Measurements from ENCODE around the gene TMOD1. TPM values are rescaled to one million over a fixed set of nuclear protein-coding genes. Genes with fewer than 3 reads are reported as not detected.

TMOD1 gene
- total and polyA plus RNA-seq, 10 of the 15 experiments (the other 5 are each of a cell fraction or from before 2014, with no cell fraction given): 4.0 to 44.1 (median 15.4) TPM

GRCh38 chr9:97594381-97594921 is 93.0 kb downstream of the TMOD1 start (continued):
- TF ChIP-seq HDGF (IDR thresholded peaks at IDR 0.05) (no peak), FOS (IDR thresholded peaks at IDR 0.05; ENCODE audit: borderline replicate concordance, extremely low read depth, insufficient read length) (no peak), EGR1 (IDR thresholded peaks at IDR 0.05; ENCODE audit: borderline replicate concordance in 1 of 2, low read depth in 2 of 2, low read length in 2 of 2) (no peak), ZBTB40 (IDR thresholded peaks at IDR 0.05; ENCODE audit: borderline replicate concordance) (no peak), RAD51 (IDR thresholded peaks at IDR 0.05) (no peak), MAX (IDR thresholded peaks at IDR 0.05; ENCODE audit: low read depth, low read length) (no peak), POLR2A (IDR thresholded peaks at IDR 0.05; ENCODE audit: low read depth, low read length) (no peak)

- DNase-seq (ENCODE audit: low read depth, low spot score): no peak
- no peak overlapping the region for H2AFZ ChIP-seq (ENCODE audit: control insufficient read depth, low read depth, low read length)
- ChIA-PET CTCF (interaction anchor here (2.8 to 17.1 kb wide), 7 partner anchors 17 to 740 kb away, joined by 16 to 573 read pairs (median 34); partner anchors contain the start of gene TMOD1), RAD21 (ENCODE audit: unreplicated experiment) (interaction anchor here (1.0 to 13.2 kb wide), 4 partner anchors 11 to 127 kb away, joined by 3 to 306 read pairs (median 54); partner anchors contain the start of gene TMOD1), SMC1A (ENCODE audit: uncharacterized antibody, unreplicated experiment) (interaction anchor here (0.7 to 16.6 kb wide), 7 partner anchors 14 to 740 kb away, joined by 3 to 377 read pairs (median 6); partner anchors contain the start of gene TMOD1), POLR2A (interaction anchor here (0.6 kb wide), 1 partner anchor 82 kb away, joined by 4 read pairs; no protein-coding TSS in a partner anchor)
- no peak for FAIRE-seq
- intact Hi-C loops (cut with micrococcal nuclease; ENCODE audit: unreplicated experiment): loop anchor here (5.0 to 10.0 kb wide), 2 partner anchors 92 to 740 kb away; partner anchors contain the start of gene TMOD1
- peaks cover 5 to 9% of the 10 kb centered on the region in 2 experiments for H3K36me3 ChIP-seq (ENCODE audit: control insufficient read depth in 2 of 2, insufficient read depth in 2 of 2, low read length in 1 of 2)
- no peaks in the 10 kb centered on the region for H3K9me3 ChIP-seq (replicated peaks; ENCODE audit: control insufficient read depth, insufficient read depth, low read length)
- H3K4me1 ChIP-seq (ENCODE audit: control insufficient read depth, insufficient read depth, low read length): peaks cover 7% of the 10 kb centered on the region; the same call in 1 of the 2 replicates
- no peak for ATAC-seq
- in situ Hi-C loops (cut with MboI): no loop called here
- no peak overlapping the region for H3K4me2 ChIP-seq (ENCODE audit: control insufficient read depth, insufficient read depth)
- no peak overlapping the region for H3K4me3 ChIP-seq
- no peak overlapping the region for H3K27ac ChIP-seq (ENCODE audit: control insufficient read depth, insufficient read depth)
- no peaks in the 10 kb centered on the region for H4K20me1 ChIP-seq (ENCODE audit: control insufficient read depth, insufficient read depth)
- 96% methylated on average over 4 of the region's 4 CpGs for WGBS (ENCODE audit: insufficient coverage, insufficient replicate concordance, low lambda C conversion rate, missing lambda C conversion rate)
- H3K9ac ChIP-seq (ENCODE audit: control insufficient read depth, insufficient read depth, low read length): no peak overlapping the region
- no peaks in the 10 kb centered on the region for H3K79me2 ChIP-seq (ENCODE audit: control insufficient read depth, insufficient read depth, low read length)
- BruUV-seq (replicated peaks): no TSS peak
- no peaks in the 10 kb centered on the region for H3K27me3 ChIP-seq (replicated peaks in 1 of 2; ENCODE audit: control insufficient read depth in 2 of 2, insufficient read depth in 2 of 2, low read length in 1 of 2)
- TF ChIP-seq JUND (IDR thresholded peaks at IDR 0.05; ENCODE audit: low read depth, low read length): no peak
- TF ChIP-seq POLR2A (IDR thresholded peaks at IDR 0.05; ENCODE audit: low read depth, low read length): no peak
- no peak for TF ChIP-seq ZBTB11 (CRISPR knock-in tag; IDR thresholded peaks at IDR 0.05)
- TF ChIP-seq FOS (IDR thresholded peaks at IDR 0.05; ENCODE audit: borderline replicate concordance, extremely low read depth, insufficient read length): no peak
- no peak for TF ChIP-seq NFXL1 (IDR thresholded peaks at IDR 0.05; ENCODE audit: borderline replicate concordance)
- TF ChIP-seq RELB (IDR thresholded peaks at IDR 0.05; ENCODE audit: low read depth): no peak
- no peak for TF ChIP-seq IKZF2 (IDR thresholded peaks at IDR 0.05)
Observed at GRCh38 chr9:97596906-97597305, 95.4 kb downstream of the TMOD1 start.
